GM12801 (cell line): Measurements from ENCODE around the gene SPINDOC.

Source experiments
- TF ChIP-seq, protein P1 (sequence below): IDR thresholded peaks from one replicate; pipeline ENCODE4 v1.5.1; 2011; ENCODE audit warnings: control low read depth; ENCODE audit not compliant: insufficient read length; ENCODE audit errors: extremely low read depth

The SPINDOC gene

DNA sequence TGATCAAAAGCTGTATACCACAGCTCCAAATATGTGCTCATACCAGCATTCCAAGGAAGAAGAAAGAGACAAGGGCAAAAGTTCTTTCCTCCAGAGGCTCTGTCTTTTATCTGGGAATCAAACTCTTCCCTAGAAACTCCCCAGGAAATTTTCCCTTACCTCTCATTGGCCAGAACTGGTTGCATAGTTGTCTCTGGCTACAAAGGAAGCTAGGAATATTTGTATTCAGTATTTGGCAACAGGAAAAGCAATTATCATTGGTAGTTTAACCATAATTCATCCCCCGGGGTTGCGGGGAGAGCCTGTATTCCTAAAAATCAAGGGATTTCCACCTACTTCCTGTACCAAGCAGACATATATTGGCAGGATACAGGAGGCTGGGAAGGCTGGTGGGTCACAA is 34.2 kb upstream of the SPINDOC start:
- TF ChIP-seq, protein P1, sequence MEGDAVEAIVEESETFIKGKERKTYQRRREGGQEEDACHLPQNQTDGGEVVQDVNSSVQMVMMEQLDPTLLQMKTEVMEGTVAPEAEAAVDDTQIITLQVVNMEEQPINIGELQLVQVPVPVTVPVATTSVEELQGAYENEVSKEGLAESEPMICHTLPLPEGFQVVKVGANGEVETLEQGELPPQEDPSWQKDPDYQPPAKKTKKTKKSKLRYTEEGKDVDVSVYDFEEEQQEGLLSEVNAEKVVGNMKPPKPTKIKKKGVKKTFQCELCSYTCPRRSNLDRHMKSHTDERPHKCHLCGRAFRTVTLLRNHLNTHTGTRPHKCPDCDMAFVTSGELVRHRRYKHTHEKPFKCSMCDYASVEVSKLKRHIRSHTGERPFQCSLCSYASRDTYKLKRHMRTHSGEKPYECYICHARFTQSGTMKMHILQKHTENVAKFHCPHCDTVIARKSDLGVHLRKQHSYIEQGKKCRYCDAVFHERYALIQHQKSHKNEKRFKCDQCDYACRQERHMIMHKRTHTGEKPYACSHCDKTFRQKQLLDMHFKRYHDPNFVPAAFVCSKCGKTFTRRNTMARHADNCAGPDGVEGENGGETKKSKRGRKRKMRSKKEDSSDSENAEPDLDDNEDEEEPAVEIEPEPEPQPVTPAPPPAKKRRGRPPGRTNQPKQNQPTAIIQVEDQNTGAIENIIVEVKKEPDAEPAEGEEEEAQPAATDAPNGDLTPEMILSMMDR: no peak

DNA sequence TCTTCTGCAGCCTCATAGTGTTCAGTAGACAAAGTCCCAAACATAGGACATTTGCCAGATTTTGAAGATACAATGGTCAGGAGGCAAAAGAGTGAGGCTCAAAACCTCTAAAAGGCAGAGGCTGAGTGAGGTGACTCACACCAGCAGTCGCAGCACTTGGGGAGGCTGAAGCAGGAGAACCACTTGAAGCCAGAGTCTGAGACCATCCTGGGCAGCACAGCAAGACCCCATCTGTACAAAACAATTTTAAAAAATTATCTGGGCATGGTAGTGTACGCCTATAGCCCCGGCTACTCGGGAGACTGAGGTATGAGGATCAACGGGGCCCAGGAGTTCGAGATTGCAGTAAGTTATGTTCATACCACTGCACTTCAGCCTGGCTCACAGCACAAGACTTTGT is 30.5 kb upstream of the SPINDOC start:
- TF ChIP-seq, protein P1: no peak

DNA sequence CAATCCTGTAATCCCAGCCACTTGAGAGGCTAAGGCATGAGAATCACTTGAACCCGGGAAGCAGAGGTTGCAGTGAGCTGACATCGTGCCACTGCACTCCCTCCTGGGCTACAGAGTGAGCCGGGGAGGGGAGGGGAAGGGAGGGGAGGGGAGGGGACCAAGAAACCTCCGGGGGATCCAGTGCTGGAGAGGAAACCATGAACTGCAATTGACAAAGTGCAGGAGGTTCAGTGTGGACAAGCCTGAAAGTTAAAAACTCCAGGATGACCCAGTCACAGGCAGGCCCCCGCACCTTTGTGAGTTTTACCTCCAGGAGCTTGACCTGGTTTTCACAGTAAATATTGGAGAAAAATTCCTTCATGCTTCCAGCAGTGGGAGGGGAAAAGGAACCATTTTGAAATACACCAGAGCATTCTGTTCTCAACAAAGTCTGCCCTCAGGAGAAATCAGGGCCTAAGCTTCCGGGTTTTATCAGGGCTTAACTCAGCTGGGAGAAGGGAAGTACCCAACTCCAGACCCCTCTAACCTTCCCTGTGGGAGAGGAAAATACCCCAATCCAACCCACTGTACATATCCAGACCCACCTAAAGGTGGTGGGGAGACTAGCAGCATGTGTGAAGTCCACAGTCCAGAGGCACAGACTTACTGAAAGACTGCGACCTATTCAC is 29.2 kb upstream of the SPINDOC start:
- TF ChIP-seq, protein P1: no peak

DNA sequence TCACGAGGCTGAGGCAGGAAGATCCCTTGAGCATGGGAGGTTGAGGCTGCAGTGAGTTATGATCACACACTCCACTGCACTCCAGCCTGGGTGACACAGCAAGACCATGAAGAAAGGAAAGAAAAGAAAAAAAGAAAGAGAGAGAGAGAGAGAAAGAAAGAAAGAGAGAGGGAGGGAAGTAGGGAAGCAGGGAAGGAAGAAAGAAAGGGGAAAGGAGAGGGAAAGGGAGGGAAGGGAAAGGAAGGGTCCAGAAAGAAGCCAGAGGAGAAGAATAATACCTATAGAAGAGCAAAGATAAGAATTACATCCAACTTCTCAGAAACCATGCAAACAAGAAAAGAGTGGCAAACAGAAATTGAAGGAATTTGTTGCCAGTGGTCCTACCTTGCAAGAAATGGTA is 27.4 kb upstream of the SPINDOC start:
- TF ChIP-seq, protein P1: no peak

DNA sequence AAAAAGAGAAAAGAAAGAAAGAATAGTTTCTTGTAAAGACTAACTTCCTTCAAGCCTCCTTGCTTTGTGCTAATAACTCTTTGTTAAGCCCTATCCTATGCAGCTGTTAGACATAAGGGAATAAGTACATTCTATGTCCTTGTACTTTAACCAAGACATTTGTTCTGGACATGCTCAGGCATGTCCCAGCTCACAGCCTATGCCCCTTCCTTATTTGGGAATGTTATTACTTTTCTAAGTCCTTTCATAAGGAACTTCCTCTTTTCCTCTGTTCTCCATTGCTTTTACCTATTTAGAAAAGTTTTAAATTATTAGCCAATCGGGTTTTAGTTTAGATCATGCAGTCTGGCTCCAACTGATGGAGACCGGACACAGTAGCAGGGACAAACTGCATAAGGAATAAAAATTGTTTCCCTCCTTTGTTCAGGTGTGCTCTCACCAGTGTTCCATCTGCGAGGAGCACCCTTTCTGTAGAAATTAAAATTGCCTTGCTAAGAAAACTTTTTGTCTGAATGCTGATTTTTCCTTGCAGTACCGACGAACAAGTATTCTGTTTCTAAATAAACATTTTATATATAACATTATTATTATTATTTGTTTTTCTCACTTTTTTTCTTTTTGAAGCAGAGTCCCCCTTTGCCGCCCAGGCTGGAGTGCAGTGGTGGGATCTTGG is 21.6 kb upstream of the SPINDOC start:
- TF ChIP-seq, protein P1: no peak

DNA sequence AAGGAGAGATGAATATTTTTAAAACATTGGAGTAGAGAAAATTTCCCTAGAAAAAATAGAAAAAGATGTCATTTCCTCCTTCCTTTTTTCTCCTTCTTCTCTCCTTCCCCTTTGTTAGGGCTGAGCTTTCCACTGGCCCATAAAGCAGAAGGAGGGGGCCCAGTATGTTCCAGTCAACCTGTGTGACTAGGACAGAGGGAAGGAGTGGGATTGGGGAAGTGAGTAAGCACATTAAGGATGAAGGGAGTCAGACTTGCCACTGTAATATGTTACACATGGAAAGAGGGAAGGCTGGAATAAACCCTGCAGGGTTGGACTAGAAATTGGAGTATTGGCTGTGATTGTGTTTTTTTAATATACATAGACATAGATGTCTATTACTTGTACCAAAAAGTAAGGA is 20.1 kb upstream of the SPINDOC start:
- TF ChIP-seq, protein P1: no peak

DNA sequence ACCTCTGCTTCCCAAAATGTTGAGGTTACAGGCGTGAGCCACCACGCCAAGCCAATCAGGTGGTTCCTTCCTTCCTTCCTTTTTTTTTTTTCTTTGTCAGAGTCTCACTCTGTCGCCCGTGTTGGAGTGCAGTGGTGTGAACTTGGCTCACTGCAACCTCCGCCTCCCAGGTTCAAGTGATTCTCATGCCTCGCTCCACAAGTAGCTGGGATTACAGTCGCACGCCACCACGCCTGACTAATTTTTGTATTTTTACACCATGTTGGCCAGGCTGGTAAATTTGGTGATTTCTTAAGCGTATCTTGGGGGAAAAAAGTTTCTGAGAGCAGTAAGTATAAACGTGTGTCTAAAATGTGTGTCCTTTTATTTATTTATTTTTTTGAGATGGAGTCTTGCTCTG is 18.2 kb upstream of the SPINDOC start:
- TF ChIP-seq, protein P1: no peak
